Right lung (tissue), 5 donors: ENCODE data around the gene MSRB1. TPM values are rescaled to one million over a fixed set of nuclear protein-coding genes. Genes with fewer than 3 reads are reported as not detected.
"Not testable (repeated sequence)": the region's sequence is repeated elsewhere in the genome, so short reads cannot be mapped to it uniquely, and the experiment has no call there.

ENCODE experiments used
- DNase-seq, 2 donors: peaks; one replicate each; pipeline ENCODE4 v3.0.0-alpha.2; 2013
- polyA plus RNA-seq, 5 donors: library from polyadenylated mRNA; unstranded; fragments of 120-200 nt; gene quantifications; one replicate each; pipeline versions ENCODE4 v1.2.1 to v1.2.3, GENCODE V29; 2013; ENCODE audit warnings: inconsistent platforms in 1 of 5, low replicate concordance in 1 of 5; ENCODE audit not compliant: insufficient read length in 5 of 5, insufficient read depth in 1 of 5

Gene MSRB1
- polyA plus RNA-seq, 5 donors: 11.8 to 22.8 (median 14.9) TPM

DNA sequence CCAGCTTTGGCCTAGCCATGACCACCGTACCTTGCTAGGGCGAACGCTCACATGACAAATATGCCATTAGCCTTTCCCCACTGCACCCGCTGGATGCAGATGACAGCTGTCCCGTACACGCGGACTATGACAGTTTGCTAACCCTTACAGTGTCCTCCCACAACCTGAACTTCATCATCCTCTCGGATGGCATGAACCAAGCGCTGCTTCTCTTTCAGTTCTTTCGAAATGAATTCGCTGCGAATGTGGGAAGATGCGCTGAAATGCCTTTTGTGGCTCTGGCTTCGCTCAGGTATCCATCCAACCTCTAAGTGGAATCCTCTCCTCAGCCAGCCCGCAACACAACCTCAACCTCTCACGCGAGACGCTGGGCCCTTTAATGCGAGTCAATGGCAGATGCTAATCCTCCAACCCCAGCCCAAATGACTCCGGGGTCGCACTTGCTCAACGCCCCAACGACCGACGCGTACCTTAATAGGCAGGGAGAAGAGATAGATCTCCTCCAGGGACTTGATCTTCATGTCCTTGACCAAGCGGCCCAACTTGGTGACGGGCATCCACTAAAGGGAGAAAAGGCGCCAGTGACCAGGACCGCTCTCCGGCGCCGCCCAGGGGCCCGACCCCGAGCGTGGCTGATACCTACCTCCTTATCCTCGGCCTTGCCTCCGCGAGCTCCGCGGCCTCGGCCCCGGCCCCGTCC lies 21.0 kb upstream of the MSRB1 start:
- DNase-seq: peak in 1 of 2 donors; percentile 27

DNA sequence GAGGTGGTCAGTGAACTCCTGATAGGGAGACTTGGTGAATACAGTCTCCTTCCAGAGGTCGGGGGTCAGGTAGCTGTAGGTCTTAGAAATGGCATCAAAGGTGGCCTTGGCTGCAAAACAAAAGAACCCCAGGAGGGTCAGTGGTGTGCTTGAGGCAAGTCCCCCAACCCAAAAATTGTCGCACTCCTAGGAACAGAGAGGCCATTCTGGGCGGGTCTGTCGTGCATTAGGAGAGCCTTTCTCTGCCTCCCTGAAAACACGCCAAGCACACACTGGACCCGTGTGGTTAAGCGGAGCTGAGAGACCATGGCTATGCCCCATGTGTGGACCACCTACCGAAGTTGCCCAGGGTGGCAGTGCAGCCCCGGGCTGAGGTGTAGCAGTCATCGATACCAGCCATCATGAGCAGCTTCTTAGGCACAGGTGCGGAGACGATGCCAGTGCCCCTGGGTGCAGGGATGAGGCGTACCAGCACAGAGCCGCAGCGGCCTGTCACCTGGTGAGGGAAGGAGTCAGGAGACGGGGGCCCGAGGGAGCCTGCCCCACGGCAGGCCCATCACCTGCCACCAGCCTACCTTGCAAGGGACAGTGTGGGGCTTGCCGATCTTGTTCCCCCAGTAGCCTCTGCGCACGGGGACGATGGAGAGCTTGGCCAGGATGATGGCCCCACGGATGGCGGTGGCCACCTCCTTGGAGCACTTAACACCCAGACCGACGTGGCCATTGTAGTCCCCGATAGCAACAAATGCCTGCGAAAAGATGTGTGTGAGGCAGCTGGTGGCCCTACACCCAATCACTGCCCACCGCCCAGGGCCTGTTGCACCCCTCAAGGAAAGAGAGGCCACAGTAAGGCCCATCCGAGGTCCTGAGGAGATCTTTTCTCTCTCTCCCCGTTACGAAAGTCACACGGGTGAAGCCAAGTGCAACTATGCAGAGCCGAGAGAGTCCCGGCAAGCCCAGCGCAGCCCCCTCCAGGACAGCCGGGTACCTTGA lies 19.5 kb upstream of the MSRB1 start:
- DNase-seq: not testable (repeated sequence)

DNA sequence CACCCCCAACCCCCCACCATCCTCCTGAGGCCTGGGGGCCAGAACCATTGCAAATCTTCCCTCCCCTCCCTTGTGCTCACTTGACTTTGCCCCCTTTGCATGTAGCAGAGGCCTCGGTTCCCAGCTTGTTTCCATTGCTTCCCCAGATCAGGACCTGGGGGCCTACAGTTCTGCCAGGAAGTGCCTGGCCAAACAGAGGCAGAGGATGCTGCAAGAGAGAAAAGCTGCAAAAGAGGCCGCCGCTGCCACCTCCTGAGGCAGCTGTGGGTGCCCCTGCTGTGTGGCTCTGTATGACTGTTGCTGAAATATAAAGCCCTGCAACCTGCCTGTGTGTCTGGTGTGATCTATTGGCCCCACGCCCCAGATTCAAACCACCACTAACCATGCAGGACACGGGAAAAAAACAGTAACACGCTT lies 18.7 kb upstream of the MSRB1 start:
- DNase-seq: no peak

DNA sequence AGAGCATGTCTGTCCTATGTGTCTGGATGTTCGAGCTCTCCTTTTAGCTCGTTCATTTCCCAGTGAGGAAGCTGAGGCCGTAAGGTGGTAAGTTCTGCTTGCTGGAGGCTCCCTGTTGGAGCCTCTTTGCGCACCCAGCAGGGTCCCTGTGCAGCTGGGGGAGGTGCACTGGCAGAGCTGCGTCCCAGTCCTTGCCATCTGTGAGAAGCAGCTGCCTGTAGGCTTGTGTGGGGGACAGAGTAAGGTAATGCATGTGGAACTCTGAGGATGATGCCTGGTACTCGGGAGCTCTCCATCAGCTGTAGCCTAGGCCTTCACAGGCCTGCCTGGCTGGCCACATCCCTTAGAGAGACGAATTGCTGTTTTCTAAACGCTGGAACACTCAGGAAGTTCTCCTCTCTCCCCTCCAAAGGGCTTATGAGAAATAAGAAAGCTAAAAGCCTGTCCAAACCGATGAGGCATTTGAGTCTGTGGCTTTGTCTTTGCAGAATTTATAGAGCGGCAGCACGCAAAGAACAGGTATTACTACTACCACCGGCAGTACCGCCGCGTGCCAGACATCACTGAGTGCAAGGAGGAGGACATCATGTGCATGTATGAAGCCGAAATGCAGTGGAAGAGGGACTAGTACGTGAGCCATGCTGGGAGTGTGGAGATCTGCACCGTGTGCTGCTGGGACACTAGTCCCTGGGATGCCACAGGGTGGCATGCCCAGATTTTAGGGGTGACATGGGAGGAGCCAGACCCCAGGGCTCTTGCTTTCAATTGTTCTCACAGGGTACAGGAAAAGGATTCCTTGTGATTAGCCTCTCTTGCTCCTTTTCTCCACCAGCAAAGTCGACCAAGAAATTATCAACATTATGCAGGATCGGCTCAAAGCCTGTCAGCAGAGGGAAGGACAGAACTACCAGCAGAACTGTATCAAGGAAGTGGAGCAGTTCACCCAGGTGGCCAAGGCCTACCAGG lies 17.9 kb upstream of the MSRB1 start:
- no peak for DNase-seq

DNA sequence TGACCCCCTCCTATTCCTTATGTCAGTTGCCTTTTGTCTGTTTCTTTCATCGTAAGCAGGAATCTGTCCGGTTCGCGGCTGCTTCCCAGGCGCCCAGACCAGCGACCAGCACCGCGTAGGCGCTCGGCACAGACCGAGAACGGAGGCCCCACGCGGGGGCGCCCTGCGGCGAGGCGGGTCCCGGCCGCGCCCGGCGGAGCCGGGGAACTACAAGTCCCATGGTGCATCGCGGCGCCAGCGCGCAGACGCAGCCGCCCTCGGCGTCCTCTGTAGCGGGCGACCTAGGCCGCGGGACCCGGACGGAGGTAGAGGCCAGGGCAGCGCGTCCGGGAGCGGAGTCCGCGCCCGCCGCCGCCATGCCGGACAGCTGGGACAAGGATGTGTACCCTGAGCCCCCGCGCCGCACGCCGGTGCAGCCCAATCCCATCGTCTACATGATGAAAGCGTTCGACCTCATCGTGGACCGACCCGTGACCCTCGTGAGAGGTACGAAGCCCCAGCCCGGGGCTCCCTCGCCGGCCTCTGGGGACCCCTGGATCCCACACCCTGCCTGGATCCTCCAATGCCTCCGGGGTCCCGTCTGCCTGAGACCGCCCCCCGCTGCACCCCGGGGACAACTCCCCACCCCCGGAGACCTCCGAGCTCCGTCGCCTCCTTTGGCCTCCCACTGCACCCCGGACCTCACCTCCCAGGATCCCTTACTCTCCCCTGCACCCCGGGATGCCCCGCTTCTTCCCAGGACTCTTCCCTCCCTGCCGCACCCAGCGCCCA lies 16.5 kb upstream of the MSRB1 start, which contains the start of gene NDUFB10:
Gene NDUFB10 (plus strand): TSS at position 270 of the 771 bp plus-strand sequence. CDS start 87 bp downstream, at position 357.
- peak; percentile 89 to 90 for DNase-seq

DNA sequence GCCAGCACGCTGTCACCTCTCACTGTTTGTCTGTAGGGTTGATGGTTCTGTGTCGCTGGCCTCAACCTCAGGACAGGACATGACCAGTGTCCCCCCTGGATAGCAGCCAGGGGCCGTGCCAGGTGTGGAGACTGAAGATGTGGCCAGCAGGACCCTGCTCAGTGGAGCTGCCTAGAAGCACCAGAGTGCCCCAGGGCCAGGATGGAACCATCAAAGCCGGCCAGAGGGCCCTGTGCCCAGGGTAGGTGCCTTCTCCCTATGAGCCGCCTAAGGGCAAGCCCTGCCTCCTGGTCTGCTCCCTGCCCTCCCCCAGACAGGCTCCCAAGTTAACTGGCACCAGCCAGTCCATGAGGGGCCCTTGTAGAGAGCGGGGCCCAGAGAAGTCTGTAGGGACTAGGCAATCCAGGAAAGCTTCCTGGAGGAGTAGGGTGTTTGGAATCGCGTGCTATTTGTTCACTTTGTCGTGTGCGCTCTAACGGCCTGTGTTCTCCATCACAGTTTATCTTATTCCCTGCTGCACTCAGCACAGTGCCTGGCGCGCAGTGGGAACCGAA lies 15.8 kb upstream of the MSRB1 start:
- no peak for DNase-seq

DNA sequence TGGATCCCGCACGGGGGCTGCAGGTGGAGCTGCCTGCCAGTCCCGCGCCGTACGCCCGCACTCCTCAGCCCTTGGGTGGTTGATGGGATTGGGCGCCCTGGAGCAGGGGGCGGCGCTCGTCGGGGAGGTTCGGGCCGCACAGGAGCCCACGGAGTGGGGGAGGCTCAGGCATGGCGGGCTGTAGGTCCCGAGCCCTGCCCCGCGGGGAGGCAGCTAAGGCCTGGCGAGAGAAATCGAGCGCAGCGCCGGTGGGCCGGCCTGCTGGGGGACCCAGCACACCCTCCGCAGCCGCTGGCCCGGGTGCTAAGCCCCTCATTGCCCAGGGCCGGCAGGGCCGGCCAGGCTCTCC lies 15.1 kb upstream of the MSRB1 start:
- not testable (repeated sequence) for DNase-seq

DNA sequence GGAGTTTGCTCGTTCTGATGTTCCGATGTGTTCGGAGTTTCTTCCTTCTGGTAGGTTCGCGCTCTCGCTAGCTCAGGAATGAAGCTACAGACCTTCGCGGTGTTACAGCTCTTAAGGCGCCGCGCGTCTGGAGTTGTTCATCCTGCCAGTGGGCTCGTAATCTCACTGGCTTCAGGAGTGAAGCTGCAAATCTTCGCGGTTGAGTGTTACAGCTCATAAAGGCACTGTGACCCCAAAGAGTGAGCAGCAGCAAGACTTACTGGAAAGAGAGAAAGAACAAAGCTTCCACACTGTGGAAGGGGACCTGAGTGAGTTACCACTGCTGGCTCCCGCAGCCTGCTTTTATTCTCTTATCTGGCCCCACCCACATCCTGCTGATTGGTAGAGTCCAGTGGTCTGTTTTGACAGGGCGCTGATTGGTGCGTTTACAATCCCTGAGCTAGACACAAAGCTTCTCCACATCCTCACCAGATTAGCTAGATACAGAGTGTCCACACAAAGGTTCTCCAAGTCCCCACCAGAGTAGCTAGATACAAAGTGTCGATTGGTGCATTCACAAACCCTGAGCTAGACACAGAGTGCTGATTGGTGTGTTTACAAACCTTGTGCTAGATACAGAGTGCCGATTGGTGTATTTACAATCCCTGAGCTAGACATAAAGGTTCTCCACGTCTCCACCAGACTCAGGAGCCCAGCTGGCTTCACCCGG lies 14.6 kb upstream of the MSRB1 start:
- DNase-seq: not testable (repeated sequence)

DNA sequence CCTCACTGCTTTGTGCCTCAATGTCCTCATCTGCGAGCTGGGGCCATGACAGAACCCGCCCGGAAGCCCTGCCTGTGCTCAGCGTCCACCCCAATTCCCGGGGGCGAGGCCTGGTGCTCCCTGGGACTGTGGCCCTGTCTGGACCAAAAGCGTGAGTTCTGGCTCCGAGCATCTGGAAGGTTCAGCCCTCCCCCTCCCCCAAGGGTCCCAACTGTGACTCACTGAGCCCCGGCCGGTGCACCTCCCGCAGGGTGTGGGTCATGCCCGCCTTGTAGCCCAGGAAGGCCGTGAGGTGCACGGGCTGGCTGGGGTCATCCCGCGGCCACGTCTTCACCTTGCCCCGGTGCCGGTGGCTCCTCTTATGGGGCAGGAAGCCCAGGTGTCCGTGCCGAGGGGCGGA lies 10.7 kb upstream of the MSRB1 start:
- DNase-seq: no peak

DNA sequence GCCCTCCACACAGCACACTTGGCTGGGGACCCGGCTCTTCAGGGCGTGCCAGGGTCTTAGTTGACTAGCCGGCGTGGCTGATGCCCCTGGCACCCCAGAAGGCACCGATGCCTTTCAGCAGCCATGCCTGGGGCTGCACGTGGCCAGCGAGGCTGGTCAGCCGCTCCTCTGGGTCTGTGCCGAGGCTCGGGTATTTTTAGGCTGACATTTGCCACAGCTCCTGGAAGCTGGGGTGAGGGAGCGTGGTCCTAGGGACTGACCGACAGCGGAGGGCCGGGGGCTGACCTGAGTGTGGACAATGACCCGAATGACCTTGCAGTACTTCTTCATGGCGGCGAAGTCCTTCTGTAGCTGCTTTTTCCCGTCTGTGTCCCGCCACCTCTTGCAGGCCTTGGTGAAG lies 7.6 kb upstream of the MSRB1 start:
- no peak for DNase-seq

DNA sequence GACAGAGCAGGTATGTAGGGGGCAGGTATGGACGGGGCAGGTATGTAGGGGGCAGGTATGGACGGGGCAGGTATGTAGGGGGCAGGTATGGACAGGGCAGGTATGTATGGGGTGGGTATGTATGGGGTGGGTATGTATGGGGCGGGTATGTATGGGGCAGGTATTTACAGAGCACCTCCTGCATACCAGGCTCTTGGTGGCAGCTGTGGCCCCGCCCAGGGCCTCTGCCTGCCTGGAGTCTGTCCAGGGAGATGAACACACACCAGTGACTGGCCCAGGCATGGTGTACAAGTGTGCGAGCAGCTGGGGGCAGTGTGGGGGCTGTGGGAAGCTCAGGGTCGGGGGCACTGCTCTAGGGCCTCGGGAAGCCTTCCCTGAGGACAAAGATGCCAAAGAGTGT lies 7.0 kb upstream of the MSRB1 start:
- DNase-seq: no peak

DNA sequence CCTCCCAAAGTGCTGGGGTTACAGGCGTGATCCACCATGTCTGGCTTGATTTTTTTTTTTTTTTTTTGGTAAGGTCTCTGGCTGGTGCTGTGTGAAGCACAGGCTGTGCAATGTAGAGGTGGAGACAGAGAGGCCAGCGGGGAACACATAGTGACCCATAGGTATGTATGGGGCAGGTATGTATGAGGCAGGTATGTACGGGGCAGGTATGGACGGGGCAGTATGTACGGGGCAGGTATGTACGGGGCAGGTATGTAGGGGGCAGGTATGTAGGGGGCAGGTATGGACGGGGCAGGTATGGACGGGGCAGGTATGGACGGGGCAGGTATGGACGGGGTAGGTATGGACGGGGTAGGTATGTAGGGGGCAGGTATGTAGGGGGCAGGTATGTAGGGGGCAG lies 6.5 kb upstream of the MSRB1 start:
- no peak for DNase-seq

DNA sequence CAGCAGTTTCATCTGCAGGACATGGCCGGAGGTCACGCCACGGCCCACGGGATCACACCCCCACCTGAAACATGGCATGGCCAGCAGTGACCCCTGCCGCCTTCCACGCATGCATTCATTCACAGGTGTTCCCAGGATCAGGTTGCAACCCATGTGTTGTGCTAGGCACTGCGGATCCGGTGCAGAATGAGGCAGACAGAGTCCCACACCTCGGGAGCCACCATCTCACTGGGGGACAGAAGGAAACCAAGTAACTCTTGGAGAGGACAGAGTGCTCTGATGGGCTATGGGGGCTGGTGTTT lies 4.3 kb upstream of the MSRB1 start:
- DNase-seq: no peak

DNA sequence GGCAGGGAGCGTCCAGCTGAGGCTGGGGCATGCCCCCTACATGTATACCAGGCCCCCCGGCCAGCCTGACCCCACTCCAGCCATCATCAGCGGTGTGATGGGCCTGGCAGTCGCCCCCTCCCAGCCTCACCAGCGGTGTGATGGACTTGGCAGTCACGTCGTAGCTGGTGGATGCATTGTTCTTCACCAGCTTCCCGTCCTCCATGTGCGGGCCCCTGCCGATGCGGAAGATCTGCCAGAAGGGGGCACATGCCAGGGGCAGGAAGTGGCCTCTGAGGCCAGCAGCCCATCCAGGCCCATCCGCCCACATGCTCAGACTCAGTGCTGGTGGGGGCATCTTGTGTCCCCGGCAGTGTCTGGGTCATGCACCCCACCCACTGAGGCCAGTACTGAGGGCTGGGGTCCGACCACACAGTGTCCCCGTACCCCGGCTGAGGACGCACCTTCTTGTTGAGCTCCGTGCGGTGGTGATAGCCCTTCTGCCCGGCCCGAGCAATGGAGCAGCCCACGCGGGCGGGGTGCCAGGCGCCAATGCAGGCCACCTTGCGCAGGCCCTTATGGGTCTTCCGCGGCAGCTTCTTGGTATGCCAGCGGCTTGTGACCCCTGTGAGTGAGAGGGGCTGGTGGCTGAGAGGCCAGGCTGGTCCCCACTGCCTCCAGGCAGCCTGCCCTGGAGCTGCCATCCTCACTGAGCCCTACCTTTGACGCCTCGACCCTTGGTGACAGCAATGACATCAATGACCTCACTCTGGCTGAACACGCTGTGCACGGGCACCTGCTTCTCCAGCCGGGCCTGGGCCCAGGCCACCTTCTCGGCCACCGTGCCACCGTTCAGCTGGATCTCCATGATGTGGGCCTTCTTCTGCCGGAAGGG lies 3.7 kb upstream of the MSRB1 start:
- no peak for DNase-seq

DNA sequence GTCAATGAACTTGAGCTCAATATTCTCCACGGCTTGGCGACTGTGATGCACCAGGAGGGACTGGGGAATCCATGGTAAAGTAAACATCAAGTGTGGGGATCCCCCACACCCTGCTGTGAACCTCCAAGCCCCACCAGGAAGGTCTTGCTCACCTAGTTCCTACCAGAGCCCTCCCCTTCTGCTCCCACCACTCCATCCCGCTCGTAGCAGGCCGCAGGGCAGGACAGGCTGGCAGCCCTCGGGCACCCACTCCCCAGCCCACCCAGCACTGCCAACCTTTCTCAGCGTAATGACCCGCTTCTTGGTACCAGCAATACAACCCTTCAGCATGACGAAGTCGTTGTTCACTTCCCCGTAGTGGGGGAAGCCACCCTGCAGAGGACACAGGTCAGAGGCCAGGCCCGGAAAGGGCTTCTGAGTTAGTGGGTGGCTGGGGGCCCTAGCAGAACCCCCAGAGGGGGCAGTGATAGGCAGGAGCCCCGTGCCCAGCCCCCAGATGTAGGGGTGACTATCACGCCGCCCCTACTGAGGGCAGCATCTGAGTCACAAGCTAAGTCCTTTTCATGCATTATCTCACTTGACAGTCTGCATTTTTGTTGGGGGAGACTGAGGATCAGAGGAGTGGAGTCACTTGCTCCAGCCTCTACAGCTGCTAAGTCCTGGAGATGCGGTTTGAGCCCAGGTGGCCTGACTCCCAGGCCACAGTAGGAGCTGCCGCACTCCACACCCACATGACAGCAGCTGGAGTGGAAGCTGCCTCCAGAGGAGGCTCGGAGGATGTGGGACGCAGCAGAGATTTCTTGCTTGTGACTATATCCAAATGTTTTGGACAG lies 2.8 kb upstream of the MSRB1 start:
- DNase-seq: no peak

DNA sequence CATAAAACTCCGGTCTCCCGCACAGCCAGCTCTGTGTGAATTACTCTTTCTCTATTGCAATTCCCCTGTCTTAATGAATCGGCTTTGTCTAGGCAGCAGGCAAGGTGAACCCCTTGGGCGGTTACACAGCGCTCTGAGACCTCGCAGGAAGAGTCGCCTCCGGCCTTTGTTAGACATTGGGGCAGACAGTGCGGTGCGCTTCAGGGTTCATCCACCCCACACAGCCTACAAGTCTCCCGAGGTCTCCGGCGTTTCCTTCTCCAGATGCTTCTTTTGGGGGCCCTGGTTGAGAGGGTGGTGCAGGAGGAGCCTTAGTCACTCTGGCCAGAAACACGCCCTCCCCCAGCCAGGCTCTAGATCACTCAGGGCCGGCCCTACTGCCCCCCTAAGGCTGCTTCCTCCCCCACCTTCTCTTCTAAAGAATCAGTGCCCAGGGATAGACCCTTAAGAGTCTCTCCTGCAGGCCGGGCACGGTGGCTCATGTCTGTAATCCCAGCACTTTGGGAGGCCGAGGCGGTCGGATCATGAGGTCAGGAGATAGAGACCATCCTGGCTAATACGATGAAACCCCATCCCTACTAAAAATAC lies 1.7 kb upstream of the MSRB1 start:
- DNase-seq: no peak

DNA sequence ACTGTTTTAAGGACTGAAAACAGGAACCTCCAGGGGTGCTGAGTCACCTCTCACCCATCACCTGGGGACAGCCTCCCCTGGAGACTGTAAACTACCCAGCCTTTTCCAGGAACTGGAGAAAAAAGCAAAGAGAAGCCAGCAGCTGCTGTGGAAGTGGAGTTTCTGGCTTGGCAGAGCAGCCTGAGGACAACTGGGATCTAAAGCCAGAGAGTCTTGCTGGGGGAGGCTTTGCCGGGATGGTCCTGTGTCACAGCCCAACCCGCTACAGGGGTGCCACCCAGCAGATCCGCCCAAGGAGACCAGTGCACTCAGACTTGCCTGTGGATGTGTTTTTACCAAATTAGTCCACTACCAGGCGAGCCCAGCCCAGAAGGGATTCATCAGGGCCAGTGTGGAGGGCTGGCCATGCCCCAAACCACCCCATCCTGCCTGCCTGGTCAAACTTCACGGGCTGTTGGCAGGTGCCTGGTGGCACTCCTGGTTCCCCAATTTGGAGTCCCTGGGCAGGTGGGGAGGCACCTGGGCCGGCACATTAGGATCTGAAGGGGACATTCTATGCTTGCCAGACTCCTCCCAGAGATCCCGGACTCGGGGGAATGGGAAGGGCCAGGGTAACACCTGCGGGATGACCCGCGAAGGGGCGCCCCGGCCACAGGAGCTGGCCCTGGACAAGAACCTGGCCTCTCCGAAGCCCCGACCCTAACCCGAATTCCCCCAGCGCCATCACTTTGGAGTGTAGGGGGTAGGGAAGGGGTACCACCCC lies 771 bp downstream of the MSRB1 start:
- DNase-seq: no peak
